HEK293T (cell line): Measurements from ENCODE around the gene MTOR.

Experiments
- ARNT ChIP-seq: fragments of 450-650 bp; IDR thresholded peaks from 2 replicates; pipeline ENCODE4 v1.6.1; 2017; ENCODE audit warnings: mild to moderate bottlenecking
- ELF4 ChIP-seq: fragments of 450-650 bp; IDR thresholded peaks from 2 replicates; pipeline ENCODE4 v1.6.1; 2017; ENCODE audit warnings: antibody characterized with exemption
- FOXA1 ChIP-seq: fragments of 450-650 bp; IDR thresholded peaks from 2 replicates; pipeline ENCODE4 v1.6.1; 2016; ENCODE audit warnings: mild to moderate bottlenecking
- FOXM1 ChIP-seq: fragments of 450-650 bp; IDR thresholded peaks from 2 replicates; pipeline ENCODE4 v1.6.1; 2017; ENCODE audit warnings: mild to moderate bottlenecking, borderline replicate concordance
- NFRKB ChIP-seq: fragments of 450-650 bp; IDR thresholded peaks from 2 replicates; pipeline ENCODE4 v1.6.1; 2016; ENCODE audit warnings: mild to moderate bottlenecking, moderate library complexity
- SP1 ChIP-seq: fragments of 450-650 bp; IDR thresholded peaks from 2 replicates; pipeline ENCODE4 v1.6.1; 2017
- SUZ12 ChIP-seq: fragments of 450-650 bp; IDR thresholded peaks from 2 replicates; pipeline ENCODE4 v1.6.1; 2016; ENCODE audit warnings: mild to moderate bottlenecking

- no peak for TF ChIP-seq FOXA1
- TF ChIP-seq SP1, result no peak
- TF ChIP-seq ARNT, result no peak
- TF ChIP-seq FOXM1, result no peak
- no peak for TF ChIP-seq NFRKB
- TF ChIP-seq SUZ12, result no peak
- TF ChIP-seq ELF4, result no peak
Measured at GRCh38 chr1:11170102-11170501, 92.2 kb downstream of the MTOR start.
